ENCODE results near the gene PAPSS1.
"Not testable (repeated sequence)": the region's sequence is repeated elsewhere in the genome, so short reads cannot be mapped to it uniquely, and the experiment has no call there.

Gene PAPSS1

DNA sequence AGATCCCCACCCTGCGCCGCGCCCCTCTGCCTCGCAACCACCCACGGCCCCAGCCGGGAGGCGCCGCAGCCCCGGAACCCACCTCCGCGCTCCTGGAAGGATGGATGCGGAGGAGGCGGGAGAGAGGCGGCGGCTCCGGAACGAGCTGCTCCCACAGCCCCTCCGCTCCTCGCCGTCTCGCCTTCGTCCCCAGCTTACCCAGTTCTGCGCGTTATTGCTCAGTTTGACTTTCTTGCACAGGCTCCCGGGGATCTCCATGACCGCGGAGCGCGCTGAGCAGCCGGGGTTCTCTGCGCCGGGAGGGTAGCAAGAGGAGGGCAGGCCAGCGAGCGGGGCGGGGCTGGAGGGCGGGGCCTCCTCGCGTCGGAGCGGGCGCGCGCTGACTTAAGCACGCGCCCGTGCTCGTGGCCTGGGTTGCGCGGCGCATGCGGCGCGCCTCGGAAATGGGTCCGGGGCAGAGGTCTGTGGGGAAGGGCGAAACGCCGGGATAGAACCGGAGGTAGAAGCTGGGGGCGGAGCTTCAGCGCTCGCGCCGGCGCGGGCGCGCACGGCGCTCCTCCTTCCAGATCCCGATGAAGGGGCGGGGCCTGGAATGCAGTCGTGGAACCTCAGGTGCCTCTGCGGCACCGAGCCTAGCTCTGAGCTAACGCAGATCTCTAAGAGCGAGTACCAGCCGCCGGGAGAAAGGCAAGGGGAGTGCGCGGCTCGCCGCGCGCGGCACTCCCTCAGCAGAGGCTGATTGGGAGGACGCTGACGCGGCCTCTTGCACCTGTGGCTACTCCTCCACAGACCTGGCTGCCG is at the start of gene PAPSS1:
TSS of gene PAPSS1 (minus strand) at position 313 of the 801 bp plus-strand sequence. CDS start at position 258, 55 bp downstream.
- DNase-seq = peak; percentile 92

DNA sequence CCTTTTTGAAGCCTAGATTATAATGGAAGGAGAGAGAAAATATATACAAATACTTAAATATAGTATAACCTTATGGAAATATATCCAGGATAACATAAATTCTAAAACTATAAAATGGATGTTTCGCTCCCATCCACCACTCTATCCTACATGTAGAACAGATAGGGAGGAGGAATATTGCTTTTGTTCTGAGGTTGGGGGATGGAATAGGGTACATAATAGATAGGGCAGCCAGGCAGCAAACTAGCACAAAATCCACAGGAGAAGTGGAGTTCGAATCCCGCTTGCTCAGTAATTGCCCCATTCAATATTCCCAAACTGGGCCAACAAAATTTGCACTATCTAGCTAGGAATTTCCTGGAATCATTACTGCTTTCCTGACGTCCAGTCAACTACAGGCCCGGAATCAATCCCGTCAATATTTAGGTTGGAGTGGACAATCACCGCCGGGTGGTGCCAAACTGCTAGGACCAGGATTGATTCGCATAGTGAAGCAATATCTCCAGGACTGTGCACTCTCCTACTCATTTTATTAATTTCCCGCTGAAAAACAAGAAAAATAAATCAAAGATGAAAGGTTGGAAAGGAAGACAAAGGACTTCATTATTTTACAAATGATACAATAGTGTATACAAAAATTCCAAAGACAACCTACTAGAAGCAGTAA is 40.4 kb upstream of the PAPSS1 start:
- no peak for DNase-seq

DNA sequence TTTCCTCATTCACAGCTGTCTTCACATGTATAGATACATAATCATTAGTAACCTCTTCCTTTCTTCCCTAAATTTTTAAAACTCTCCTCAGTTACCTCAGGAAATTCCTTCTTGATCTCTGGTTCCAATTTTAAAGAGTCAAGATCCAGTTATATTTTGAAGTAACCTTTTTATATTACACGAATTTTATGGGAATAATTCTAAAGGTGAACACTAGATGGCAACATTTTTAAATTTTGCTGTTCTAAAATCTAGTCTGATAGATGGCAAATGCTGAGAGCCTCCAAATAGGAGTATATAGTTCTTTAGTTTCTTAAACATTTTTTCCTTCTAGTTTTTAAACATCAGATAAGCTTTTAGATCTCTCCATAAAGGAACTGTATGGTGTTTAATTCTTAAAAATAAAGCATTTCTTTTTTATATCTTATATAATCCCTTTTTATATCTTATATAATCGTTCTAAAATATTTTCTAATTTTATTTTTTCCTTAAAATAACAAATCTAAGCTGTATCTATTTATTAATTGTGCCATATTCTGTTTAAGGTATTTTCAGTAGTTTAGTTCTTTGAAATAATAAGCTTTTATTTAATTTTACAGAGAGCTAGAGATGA is 37.9 kb upstream of the PAPSS1 start:
- DNase-seq = no peak

DNA sequence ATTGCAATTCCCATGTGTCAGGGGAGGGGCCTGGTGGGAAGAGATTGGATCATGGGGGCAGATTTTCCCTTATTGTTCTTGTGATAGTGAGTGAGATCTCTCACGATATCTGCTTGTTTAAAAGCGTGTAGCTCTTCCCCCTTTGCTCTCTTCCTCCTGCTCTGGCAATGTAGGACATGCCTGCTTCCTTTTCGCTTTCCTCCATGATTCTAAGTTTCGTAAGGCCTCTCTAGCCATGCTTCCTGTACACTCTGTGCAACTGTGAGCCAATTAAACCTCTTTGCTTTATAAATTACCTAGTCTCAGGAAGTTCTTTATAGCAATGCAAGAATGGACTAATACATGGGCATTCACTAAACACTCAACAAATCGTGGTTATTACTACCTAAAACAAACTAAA is 37.2 kb upstream of the PAPSS1 start:
- DNase-seq = no peak

GRCh38 chr4:107755841-107756356 is 35.9 kb upstream of the PAPSS1 start:
- no peak for DNase-seq

DNA sequence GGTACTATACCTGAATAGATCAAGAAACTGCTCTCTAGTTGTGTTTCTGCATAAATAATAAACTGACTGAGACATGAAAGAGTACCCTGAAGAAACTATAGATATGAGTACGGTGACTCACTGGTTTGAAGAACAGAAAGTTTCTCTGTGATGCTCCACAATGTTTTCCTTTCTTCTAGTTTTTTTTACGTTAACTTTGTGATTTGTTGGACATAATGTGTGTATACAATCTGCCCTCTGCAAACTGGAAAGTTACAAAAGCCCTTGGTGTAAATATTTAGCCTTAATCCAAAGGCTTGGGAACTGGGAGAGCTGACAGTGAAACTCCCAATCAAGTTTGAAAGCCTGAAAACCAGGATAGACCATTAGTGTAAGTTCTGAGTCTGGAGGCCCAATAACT is 31.6 kb upstream of the PAPSS1 start:
- DNase-seq = no peak

- DNase-seq = no peak
These were observed 27.9 kb upstream of the PAPSS1 start for GRCh38 chr4:107747748-107748486.

GRCh38 chr4:107746161-107746560 is 26.1 kb upstream of the PAPSS1 start:
- no peak for DNase-seq

DNA sequence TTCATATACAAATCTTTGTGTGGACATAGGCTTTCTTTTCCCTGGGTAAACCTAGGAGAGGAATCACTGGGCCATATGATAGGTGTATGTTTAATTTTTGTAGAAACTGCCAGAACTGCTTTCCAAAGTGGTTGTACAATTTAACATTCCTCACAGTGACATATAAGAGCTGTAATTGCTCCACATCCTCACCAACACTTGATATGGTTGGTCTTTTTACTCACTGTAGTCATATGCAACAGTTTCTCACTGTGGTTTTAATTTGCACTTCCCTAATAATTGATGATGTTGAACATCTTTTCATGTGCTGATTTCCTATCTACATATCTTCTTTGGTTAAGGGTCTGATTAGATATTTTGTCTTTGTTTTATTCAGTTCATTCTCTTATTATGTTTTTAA is 24.5 kb upstream of the PAPSS1 start:
- no peak for DNase-seq

DNA sequence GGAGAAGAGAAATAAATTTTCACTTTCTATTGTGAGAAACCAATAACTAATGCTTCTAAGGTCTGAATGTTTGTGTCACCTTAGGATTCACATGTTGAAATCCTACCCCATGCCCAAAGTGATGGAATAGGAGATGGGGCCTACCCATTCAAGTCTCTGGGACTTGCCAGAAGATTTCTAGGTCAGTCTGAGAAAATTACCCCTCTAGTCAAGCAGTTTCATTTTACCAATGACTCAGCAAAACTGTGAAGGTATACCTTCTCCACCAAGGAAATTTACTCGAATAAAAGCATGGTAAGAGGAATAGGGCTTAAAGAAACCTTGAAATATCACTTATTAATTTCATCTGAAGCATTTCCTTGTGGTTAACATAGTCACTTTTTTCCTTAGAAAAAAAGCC is 23.5 kb upstream of the PAPSS1 start:
- DNase-seq = no peak

DNA sequence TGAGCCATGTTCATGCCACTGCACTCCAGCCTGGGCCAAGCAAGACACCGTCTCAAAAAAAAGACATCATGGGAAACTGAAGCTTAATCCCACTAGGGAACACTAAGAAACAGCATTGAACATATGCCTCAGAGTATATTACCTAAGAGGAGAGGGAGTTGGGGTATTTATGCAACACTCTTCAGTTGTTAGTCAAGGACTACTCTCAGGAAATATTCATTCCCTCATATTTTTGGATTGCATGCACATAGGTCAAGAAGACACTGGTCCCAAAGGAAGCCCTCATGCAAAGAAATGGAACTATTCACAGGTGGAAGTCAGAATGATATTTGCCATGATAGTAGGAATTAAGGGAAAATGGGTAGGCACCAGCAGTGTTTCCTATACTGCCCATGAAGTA is 22.8 kb upstream of the PAPSS1 start:
- no peak for DNase-seq

DNA sequence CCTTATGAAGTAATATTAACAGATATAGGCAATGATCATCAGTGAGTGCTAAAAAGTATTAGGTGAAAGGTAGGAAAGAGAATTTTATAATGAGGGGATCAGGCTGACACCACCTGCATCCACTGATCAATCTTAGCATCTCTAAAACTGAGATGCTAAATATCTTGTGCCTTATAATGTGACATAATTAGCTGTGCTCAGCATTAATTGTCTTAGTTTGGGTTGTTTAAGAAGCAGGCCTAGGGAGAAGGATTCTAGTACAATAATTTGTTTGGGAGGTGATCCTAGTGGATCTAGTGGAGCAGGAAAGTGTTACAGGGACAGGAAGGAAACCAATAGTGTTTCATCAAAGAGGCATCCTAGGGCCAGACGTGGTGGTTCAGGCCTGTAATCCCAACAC is 22.2 kb upstream of the PAPSS1 start:
- DNase-seq = no peak

- DNase-seq = no peak
These were observed 21.1 kb upstream of the PAPSS1 start for GRCh38 chr4:107740950-107741701.

GRCh38 chr4:107740381-107740780 is 20.3 kb upstream of the PAPSS1 start:
- no peak for DNase-seq

DNA sequence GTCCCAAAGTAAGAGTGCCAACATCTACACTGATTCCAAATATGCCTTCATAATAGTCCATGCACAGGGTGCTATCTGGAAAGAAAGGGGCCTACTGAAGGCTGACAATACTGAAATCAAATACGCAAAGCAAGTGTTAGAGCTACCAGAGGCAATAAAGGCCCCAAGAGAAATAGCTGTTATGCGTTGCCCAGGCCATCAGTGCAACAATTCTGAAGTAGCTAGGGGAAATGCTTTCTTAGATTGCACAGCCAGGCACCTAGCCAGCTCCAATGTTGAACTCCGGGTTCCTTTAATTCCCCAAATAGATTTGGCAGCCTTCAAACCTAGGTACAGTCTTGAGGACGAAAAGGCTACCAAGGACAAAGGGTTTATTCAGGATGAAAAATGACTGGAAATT is 17.4 kb upstream of the PAPSS1 start:
- DNase-seq = no peak

- DNase-seq = peak; percentile 28 to 33
These were observed 17.0 kb upstream of the PAPSS1 start for GRCh38 chr4:107736924-107737448.

DNA sequence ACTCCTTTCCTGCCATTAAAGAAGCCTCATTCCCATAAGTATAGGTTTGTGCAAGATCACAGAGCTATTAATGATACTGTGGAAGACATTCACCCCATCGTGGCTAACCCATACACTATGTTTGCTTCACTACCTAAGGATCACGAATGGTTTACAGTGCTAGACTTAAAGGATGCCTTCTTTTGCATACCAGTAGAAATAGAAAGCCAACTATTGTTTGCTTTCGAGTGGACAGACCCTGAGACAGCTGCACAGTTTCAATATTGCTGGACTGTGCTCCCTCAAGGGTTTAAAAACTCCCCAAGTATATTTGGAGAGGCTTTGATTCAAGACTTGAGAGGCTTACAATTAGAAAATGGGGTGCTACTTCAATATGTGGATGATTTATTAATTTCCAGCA is 16.0 kb upstream of the PAPSS1 start:
- DNase-seq = no peak

DNA sequence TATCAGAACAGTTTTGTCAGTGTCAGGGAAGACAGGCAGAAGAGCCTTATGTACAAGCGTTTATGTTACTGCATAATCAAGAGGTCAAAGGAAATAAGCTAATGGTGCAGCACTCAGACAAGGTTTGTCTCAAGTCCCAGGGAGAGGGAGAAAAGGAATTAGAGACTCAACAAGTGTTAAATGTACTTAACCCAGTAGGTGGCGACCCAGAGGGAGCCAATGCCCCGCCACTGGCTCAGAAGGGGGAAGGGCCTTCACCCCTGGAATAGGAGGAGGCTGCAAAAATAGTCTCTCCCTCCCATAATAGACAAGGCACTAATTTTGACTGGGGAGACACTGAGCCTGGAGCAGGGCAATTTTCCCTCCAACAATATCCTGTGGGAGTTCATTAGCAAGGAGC is 14.1 kb upstream of the PAPSS1 start:
- no peak for DNase-seq

DNA sequence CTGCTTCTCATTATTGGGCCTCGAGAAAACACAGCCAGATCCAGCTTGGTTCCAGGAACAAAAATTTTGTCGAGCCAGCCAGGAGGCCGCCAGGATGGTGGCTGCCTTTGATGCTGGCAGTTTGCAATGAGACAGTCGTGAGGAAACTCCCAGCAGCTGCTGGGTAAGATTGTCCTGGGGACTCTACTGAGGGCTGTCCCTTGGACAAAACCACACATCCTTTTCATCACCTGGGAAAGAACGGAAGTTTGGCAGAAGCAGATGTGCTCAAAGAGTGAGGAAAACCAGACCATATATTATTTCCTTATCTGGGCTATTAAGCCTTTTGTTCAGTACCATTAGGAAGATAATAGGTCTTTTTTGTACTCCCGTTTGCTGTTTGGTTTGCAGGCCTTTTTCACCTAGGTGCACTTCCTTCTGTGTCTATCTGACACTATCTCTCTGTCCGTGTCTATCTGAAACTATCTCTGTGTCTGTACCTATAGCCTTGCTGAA is 13.4 kb upstream of the PAPSS1 start:
- no peak for DNase-seq

DNA sequence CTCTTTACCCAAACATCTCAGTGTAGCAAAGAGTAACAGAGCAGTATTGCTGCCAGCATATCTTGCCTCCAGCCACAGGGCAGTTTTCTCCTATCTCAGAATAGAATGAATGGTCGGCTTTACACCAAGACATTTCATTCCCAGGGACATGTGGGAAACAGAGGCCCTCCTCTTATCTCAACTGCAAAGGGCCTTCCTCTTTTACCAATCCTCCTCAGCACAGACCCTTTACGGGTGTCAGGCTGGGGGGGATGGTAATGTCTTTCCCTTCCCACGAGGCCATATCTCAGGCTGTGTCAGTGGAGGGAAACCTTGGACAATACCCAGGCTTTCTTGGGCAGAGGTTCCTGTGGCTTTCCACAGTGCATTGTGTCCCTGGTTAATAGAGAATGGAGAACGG is 9.0 kb upstream of the PAPSS1 start:
- not testable (repeated sequence) for DNase-seq

- not testable (repeated sequence) for DNase-seq
These were observed 6.3 kb upstream of the PAPSS1 start for GRCh38 chr4:107726131-107726925.
